ENCODE data around the gene RBP2.
"Not testable (repeated sequence)": the region's sequence is repeated elsewhere in the genome, so short reads cannot be mapped to it uniquely, and the experiment has no call there.

The RBP2 gene

GRCh38 chr3:139440639-139441556 is 35.4 kb downstream of the RBP2 start:
- no peak for DNase-seq

GRCh38 chr3:139439278-139439677 is 37.0 kb downstream of the RBP2 start:
- no peak for DNase-seq

DNA sequence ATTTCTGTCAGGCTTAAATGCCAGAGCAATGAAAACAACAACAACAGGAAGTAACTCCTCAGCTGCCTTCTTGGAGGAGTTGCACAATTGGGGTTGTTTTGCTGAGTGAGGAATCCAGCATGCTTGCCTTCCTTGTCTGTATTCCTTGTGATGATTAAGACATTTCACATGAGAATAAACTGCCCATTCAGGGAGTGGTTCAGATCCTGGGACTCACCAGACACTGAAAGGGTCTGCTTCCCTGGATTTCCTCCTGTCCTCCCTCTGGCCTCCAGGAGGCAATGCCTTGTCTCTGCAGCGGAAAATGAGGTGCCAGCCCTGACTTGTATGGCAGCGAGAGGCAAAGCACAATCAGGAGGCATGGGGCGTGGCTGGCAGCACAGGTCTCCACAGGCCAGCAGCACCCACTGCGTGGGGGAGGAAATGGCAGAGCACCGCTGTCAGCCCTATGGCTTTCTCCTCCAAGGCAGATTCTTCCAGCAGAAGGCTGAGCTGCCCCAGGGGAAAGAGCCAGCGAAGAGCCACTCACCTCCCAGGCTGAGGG is 41.5 kb downstream of the RBP2 start:
- no peak for DNase-seq

GRCh38 chr3:139434228-139434627 is 42.1 kb downstream of the RBP2 start:
- no peak for DNase-seq

DNA sequence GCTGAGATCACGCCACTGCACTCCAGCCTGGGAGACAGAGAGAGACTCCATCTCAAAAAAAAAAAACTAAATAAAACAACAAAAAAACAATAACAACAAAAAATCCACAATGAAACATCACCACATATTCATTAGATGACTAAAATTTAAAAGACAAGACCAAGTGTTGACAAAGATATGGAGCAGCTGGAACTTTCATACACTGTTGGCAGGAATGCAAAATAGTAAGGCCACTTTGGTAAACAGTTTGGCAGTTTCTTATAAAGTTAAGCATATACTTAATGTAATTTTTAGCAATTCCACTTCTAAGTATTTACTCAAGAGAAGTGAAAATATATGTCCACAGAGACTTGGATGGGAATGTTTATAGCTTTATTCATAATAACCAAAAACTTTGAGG is 43.2 kb downstream of the RBP2 start:
- no peak for DNase-seq

GRCh38 chr3:139430493-139430892 is 45.8 kb downstream of the RBP2 start:
- DNase-seq, result no peak

DNA sequence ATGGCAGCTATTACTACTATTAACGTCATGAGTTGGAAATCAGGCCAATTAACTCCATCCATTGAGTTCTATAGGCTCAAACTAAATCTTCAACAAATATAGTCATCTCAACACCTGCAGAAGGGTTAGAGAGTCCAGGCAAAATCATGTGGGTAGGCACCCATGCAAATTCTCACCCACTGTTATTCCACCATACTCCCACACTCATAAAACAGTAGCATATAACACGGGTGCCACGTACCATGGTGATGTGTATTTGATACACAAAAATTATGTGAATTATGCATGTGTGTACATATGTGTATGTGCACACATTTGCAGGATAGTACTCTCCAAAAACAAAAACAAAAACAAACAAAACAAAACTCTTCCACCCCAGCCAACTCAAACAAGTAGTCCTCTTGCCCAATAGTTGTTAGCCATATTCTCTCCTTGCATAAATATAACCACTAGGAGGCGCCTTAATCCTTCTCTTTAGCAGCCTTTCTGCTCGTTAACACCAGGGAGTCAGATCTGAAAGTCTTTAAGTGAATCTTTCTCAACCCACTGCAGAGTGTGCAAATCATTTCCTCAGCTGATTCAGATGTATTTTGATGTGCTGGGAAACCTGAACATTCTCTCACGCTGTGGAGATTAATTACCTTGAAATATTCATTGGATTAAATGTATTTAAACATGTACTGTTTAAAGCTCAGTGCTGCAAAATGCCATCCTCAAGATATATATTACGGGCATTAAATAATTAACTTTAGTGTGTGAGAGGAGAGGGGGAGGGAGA is 48.8 kb downstream of the RBP2 start:
- DNase-seq, result peak in 1 of 5 donors; percentile 46

DNA sequence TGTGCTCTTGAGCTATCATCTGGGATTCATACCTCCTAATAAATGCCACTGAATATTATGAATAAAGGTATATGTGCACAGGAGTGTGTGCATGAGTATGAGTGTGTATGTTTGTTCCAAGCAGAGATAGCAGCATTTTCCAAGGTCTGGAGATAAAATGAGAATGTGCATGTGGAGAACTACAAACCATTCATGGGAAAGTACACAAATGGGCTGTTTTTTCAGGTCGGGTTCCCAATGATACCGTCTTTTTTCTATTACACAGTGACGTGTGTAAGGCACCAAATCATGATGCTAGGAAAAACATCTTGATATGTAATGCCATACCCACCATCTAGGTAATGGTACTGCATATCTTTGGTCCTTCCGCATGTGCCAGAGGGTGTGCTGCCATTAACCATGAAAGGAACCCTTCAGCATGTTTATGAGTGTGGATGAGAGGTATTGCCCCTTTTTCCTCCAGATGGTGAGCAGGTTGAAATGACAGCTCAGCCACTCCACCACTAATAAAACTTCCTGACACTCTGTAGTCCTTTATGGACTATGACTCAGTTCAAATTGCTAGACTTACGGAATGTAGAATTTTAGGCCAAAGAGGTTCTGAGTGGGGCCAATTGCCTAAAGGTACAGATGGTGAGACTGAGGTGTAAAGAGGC is 50.4 kb downstream of the RBP2 start:
- no peak for DNase-seq

- DNase-seq, result no peak
Observed at GRCh38 chr3:139423232-139423631, 53.1 kb downstream of the RBP2 start.

GRCh38 chr3:139421460-139421859 is 54.9 kb downstream of the RBP2 start:
- no peak for DNase-seq

- no peak for DNase-seq
Observed at GRCh38 chr3:139421040-139421439, 55.3 kb downstream of the RBP2 start.

GRCh38 chr3:139418144-139418543 is 58.2 kb downstream of the RBP2 start:
- no peak for DNase-seq

DNA sequence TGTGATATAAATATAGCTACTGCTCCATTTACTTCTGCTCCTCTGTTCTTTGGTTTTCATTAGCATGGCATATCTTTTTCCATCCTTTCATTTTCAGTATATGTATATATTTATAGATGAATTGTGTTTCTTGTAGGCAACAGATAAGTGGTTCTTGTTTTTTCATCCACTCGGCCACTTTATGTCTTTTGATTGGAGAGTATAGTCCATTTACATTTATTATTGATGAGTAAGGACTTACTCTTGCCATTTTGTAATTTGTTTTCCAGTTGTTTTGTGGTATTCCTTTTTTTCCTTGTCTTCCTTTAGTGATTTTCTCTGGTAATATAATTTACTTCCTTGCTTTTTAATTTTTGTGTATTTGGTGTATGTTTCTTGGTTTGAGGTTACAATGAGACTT is 60.0 kb downstream of the RBP2 start:
- DNase-seq, result no peak

GRCh38 chr3:139414608-139415224 is 61.6 kb downstream of the RBP2 start:
- DNase-seq, result no peak

DNA sequence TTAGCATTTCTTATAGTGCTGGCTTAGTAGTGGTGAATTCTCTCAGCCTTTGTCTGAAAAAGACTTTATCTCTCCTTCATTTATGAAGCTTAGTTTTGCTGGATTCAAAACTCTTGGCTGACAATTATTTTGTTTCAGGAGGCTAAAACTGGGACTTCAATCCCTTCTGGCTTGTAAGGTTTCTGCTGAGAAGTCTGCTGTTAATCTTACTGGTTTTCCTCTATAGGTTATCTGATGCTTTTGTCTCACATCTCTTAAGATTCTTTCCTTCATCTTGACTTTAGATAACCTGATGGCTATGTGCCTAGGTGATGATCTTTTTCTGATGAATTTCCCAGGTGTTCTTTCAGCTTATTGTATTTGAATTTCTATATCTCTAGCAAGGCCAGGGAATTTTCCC is 63.4 kb downstream of the RBP2 start:
- DNase-seq, result not testable (repeated sequence)

Measured in T-helper 1 cell (primary cell).